Esophagus squamous epithelium (tissue), 5 donors: ENCODE data around the gene TECPR2. TPM values are rescaled to one million over a fixed set of nuclear protein-coding genes. Genes with fewer than 3 reads are reported as not detected.

Experiments used
- DNase-seq: peaks from one replicate; lab custom pipeline; 2025; lab: John Stamatoyannopoulos, UW
- H3K27ac ChIP-seq, 4 donors: fragments of 200-600 bp; sonication (generic); one replicate each; pipeline ENCODE4 v1.5.1; 2016 to 2019; ENCODE audit warnings: mild to moderate bottlenecking in 1 of 4
- H3K27me3 ChIP-seq, 4 donors: fragments of 200-600 bp; sonication (generic); 1 replicate in 3 of 4; 2 replicates in 1 of 4; pipeline versions ENCODE4 v1.5.1 to v1.6.0; 2017 to 2021; ENCODE audit warnings: antibody characterized with exemption in 1 of 4
- H3K36me3 ChIP-seq, 3 donors: fragments of 200-600 bp; sonication (generic); one replicate each; pipeline ENCODE4 v1.5.1; 2016 to 2019
- H3K4me1 ChIP-seq, 3 donors: fragments of 200-600 bp; sonication (generic); one replicate each; pipeline ENCODE4 v1.5.1; 2017 to 2019
- H3K4me3 ChIP-seq, 4 donors: fragments of 200-600 bp; sonication (generic); 1 replicate in 3 of 4; 2 replicates in 1 of 4; pipeline ENCODE4 v1.5.1; 2016 to 2019; ENCODE audit warnings: mild to moderate bottlenecking in 2 of 4, moderate library complexity in 1 of 4
- H3K9me3 ChIP-seq, 3 donors: fragments of 200-600 bp; sonication (generic); one replicate each; pipeline ENCODE4 v1.5.1; 2016 to 2019
- POLR2A ChIP-seq, 4 donors: fragments of 450-650 bp; IDR thresholded peaks; one replicate each; pipeline ENCODE4 v1.6.1; 2017; ENCODE audit warnings: antibody characterized with exemption in 4 of 4, mild to moderate bottlenecking in 4 of 4, moderate library complexity in 3 of 4
- WGBS, 2 donors: methylation state at CpG; one replicate each; pipeline ENCODE4 v1.1.5; 2018; 5-methylcytosine and 5-hydroxymethylcytosine counted together
- intact Hi-C: fragments of 100-400 bp; cut with DNase I; formaldehyde crosslinking; loops from one replicate; pipeline ENCODE4 v1.15.0; 2022
- total RNA-seq, 4 donors: library from RNA; depleted of rRNA; stranded (reverse); fragments of >200 nt; gene quantifications; one replicate each; pipeline ENCODE4 v1.1.0, GENCODE V29; 2016
- TF ChIP-seq, protein P1 (sequence below), 6 experiments: fragments of 450-650 bp in 4 of 6; fragments of 200-600 bp in 2 of 6; sonication (generic) in 2 of 6; IDR thresholded peaks; one replicate each; pipeline ENCODE4 v1.5.1; 2016 to 2019; ENCODE audit warnings: antibody characterized with exemption in 6 of 6, mild to moderate bottlenecking in 4 of 6, moderate library complexity in 4 of 6
- donor health status: DM: yes; HTN: yes; CAD: no.

TECPR2 gene
- total RNA-seq, 4 donors from 2014 or later, result 5.4 to 18.1 (median 12.9) TPM

DNA sequence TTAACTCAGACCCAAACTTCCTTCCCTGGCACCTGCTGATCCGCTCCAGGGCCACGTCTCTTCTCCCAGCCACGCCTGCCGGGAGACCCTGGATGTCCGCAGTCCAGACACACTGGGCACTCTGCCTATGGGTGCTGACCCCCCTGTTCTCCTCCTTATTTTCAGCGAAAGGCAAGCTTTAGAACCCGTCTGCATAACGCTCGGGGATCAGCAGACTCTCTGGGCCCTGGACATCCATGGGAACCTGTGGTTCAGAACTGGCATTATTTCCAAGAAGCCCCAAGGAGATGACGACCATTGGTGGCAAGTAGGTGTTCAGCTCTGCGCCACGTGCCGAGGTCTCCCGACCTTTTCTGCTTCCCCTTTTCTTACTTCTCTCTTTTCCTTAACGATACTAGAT, 82.9 kb downstream of the TECPR2 start:
- intact Hi-C loops, result no loop called here
- H3K9me3 ChIP-seq, result no peaks in the 10 kb centered on the region
- peaks cover 0 to 7% (median 0%) of the 10 kb centered on the region in 3 donors for H3K4me1 ChIP-seq
- peaks cover 4 to 99% (median 19%) of the 10 kb centered on the region in 3 donors for H3K36me3 ChIP-seq
- WGBS, 2 donors, result 89 to 95% methylated on average over 12 to 14 of the region's 15 CpGs
- no peaks in the 10 kb centered on the region for H3K27me3 ChIP-seq
- TF ChIP-seq POLR2A (IDR thresholded peaks at IDR 0.05), result no peak
- TF ChIP-seq, protein P1, sequence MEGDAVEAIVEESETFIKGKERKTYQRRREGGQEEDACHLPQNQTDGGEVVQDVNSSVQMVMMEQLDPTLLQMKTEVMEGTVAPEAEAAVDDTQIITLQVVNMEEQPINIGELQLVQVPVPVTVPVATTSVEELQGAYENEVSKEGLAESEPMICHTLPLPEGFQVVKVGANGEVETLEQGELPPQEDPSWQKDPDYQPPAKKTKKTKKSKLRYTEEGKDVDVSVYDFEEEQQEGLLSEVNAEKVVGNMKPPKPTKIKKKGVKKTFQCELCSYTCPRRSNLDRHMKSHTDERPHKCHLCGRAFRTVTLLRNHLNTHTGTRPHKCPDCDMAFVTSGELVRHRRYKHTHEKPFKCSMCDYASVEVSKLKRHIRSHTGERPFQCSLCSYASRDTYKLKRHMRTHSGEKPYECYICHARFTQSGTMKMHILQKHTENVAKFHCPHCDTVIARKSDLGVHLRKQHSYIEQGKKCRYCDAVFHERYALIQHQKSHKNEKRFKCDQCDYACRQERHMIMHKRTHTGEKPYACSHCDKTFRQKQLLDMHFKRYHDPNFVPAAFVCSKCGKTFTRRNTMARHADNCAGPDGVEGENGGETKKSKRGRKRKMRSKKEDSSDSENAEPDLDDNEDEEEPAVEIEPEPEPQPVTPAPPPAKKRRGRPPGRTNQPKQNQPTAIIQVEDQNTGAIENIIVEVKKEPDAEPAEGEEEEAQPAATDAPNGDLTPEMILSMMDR (IDR thresholded peaks at IDR 0.05), result no peak
- H3K27ac ChIP-seq, result no peak overlapping the region
- DNase-seq, result no peak
- H3K4me3 ChIP-seq, result no peak overlapping the region

- peaks cover 7 to 99% (median 24%) of the 10 kb centered on the region in 3 donors for H3K36me3 ChIP-seq
- intact Hi-C loops, result no loop called here
- H3K4me1 ChIP-seq, result no peaks in the 10 kb centered on the region
- H3K9me3 ChIP-seq, result no peaks in the 10 kb centered on the region
- no peak for DNase-seq
- H3K27me3 ChIP-seq, result no peaks in the 10 kb centered on the region
- WGBS, 2 donors, result 84 to 85% methylated on average over 10 to 17 of the region's 17 CpGs
- no peak overlapping the region for H3K27ac ChIP-seq
- TF ChIP-seq, protein P1 (IDR thresholded peaks at IDR 0.05), result no peak
- TF ChIP-seq POLR2A (IDR thresholded peaks at IDR 0.05), result no peak
- no peak overlapping the region for H3K4me3 ChIP-seq
These were observed 87.7 kb downstream of the TECPR2 start for GRCh38 chr14:102450206-102451063.

GRCh38 chr14:102451064-102451352, 88.3 kb downstream of the TECPR2 start:
- Histone ChIP-seq H3K27ac (no peak overlapping the region), H3K9me3 (no peaks in the 10 kb centered on the region), H3K4me1 (no peaks in the 10 kb centered on the region), H3K4me3 (no peak overlapping the region), H3K27me3 (no peaks in the 10 kb centered on the region), H3K36me3 (peaks cover 7 to 99% (median 24%) of the 10 kb centered on the region in 3 donors)
- WGBS, 2 donors, result 85 to 95% methylated on average over 7 of the region's 10 CpGs
- intact Hi-C loops, result no loop called here
- no peak for DNase-seq
- TF ChIP-seq POLR2A (IDR thresholded peaks at IDR 0.05), result no peak
- TF ChIP-seq, protein P1 (IDR thresholded peaks at IDR 0.05), result no peak

- no peak for TF ChIP-seq POLR2A (IDR thresholded peaks at IDR 0.05)
- TF ChIP-seq, protein P1 (IDR thresholded peaks at IDR 0.05), result no peak
- Histone ChIP-seq H3K4me1 (no peaks in the 10 kb centered on the region), H3K4me3 (no peak overlapping the region), H3K27ac (no peak overlapping the region), H3K27me3 (no peaks in the 10 kb centered on the region), H3K9me3 (no peaks in the 10 kb centered on the region), H3K36me3 (peaks cover 7 to 99% (median 20%) of the 10 kb centered on the region in 3 donors)
- 80 to 90% methylated on average over 1 to 2 of the region's 24 CpGs for WGBS, 2 donors
- DNase-seq, result no peak
- intact Hi-C loops, result no loop called here
These were observed 89.6 kb downstream of the TECPR2 start for GRCh38 chr14:102452302-102452701.

DNA sequence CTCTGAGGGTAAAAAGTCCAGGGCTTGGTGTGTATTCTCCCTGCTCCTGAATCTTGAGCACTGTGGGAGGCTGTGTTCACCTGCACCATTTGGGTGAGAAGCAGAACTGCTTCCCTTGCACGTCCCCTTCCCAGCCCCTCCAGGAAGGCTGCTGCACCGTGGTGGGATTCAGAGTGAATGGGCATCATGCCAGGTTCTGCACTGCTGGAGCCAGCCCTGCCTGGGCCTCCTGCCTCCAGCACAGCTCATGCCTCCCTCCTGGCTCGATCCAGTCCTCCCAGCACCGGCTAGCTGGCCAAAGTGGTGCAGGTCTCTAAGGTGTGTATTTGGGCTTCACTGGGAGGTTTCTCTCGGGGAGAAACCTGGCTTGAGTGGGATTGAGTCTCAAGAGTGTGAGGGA, 92.0 kb downstream of the TECPR2 start:
- TF ChIP-seq POLR2A (IDR thresholded peaks at IDR 0.05), result no peak
- TF ChIP-seq, protein P1 (IDR thresholded peaks at IDR 0.05), result no peak
- no peaks in the 10 kb centered on the region for H3K4me1 ChIP-seq
- intact Hi-C loops, result no loop called here
- DNase-seq, result no peak
- no peaks in the 10 kb centered on the region for H3K9me3 ChIP-seq
- no peak overlapping the region for H3K4me3 ChIP-seq
- H3K36me3 ChIP-seq, result peaks cover 7 to 94% (median 21%) of the 10 kb centered on the region in 3 donors
- no peak overlapping the region for H3K27ac ChIP-seq
- H3K27me3 ChIP-seq, result no peaks in the 10 kb centered on the region
- no CpG with 5 or more reads among the region's 5 CpGs for WGBS, 2 donors
